ENCODE measurements around the gene DGKQ.
"Not testable (repeated sequence)": the region's sequence is repeated elsewhere in the genome, so short reads cannot be mapped to it uniquely, and the experiment has no call there.

Gene DGKQ

DNA sequence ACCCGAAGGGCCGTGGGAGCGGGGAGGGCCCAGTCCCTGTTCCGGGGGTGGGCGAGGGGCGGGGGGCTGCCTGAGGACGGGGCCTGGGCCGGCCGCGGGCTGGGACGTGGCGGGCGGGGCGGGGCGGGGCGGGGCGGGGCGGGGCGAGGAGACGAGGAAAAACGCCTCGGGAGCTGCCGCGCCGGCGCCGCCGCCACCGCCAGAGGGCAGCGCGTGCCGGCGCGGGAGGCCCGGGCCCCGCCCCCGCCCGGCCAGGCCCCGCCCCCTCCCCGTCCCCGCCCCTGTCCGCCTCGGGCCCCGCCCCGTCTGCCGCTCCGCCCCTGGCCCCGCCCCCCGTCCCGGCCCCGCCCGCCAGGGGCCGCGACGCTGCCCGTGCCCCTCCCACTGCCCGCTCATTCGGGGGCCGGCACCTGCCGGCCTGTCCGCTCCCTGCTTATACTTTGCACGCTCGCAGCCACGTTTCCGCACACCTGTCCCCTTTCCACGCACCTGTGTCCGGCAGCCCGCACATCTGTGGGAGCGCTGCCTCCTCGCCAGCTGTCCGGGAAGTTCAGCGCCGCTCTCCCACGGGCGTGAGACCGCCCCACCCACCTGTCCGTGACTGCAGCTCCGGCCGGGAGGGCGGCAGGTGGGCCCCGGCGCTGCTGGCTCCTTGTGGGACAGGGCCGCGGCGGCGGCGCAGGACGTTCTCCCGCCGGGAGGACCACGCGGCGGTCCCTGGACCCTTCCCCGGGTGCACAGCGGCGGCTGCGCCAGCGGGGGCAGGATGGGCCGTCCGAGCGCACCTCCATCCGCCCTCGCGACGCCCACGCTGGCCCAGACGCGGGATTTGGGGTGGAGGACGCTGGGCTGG, 36.4 kb upstream of the DGKQ start:
- DNase-seq, result peak; percentile 74

DNA sequence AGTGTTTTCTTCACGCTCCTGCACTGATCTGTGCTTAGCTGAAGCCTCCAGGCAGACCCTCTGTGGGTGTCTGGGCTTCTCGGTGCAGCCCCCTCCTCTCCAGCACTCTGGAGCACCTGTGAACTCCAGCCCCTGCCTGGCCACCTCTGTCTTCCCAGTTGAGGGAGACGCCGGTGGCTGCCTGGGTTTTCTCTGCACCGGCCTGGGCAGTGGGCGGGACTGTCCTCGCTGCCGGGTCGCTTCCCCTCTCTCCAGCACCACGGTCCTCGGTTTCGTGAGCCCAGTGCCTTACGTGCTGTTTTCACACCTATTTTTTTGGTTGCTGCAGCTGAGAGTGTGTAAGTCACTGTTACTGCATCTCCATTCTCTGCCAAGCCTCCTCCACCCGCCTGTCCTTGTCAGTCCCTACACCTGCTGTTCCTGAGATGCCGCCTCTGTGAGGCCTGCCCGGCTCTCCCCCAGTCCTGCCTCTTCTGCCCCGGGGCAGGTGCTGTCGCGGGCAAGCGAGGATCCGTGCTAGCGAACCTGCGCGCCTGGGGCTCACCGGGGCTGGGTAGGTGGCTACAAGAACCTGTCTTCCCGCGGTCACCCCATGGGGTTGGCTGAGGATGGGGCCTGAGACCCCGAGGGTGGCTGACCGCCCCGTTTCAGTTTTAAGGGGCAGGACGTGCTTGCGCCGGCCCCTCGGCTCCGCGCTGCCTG, 35.6 kb upstream of the DGKQ start:
- DNase-seq, result peak; percentile 35

DNA sequence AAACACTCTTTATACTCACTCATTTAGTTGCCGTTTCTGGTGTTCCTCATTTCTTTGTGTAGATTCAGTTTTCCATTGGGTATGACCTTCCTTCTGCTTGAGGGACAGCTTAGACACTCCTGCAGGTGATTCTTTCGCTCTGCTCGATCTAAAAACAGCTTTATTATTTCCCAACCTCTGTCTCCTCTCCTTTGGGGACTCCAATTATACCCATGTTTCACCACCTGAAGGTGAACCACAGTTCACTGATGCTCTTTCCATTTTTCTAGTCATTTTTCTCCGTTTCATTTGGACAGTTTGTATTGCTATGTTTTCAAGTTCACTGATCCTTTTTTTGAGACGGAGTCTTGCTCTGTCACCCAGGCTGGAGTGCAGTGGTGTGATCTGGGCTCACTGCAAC, 33.5 kb upstream of the DGKQ start:
- no peak for DNase-seq

DNA sequence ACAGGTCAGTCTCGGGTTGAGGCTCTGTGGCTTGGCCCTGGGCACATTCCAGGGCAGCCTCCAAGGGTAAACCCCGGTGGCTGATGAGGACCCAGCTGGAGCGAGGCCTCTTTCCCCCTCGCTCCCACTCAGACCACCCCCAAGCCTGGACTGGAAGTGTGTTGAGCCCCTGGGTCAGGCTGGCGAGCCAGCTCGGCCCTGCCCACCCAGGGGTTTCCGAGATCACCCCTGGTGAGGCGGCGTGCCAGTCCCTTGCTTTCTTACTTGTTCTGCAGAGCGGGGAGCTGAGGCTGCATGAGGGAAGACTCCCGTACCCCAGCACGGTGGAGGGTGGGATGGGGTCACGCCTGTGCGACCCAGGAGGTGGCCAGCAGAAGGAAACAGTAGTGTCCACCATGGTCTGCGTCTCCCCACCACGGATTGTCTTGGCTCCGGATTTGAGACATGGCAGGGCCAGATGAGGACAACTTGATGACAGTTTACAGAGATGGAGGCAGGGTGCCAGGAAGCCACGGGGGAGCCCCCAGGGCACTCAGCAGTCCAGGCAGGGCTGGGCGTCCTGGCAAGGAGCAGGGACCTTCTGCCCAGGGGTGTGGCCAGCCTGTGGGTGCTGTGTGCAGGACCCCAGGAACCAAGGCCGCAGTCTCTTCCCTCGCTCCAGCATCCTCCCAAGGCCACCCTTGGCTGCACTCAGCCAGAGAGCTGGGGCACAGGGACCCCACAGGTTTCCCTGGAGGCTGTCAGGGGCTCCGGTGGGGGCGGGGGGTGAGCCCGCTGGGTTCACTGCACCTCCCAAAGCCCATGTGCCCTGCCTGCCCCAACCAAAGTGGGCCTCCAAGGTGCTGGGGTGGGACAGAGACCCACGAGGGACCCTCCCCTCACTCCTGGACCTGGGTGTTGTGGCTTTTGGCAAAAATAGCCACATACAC, 31.5 kb upstream of the DGKQ start:
- DNase-seq, result no peak

DNA sequence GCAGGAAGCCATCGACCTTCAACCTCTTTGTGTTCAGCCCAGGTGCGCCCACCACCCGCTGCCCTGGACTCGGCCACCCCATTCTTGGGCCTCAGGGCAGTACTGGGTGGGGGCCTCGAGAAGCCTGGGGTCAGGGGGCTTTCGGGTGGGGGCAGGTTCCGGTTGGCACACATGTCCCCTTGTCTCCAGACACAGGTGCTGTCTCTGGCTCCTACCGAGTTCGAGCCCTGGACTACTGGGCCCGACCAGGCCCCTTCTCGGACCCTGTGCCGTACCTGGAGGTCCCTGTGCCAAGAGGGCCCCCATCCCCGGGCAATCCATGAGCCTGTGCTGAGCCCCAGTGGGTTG, 30.7 kb upstream of the DGKQ start:
- no peak for DNase-seq

DNA sequence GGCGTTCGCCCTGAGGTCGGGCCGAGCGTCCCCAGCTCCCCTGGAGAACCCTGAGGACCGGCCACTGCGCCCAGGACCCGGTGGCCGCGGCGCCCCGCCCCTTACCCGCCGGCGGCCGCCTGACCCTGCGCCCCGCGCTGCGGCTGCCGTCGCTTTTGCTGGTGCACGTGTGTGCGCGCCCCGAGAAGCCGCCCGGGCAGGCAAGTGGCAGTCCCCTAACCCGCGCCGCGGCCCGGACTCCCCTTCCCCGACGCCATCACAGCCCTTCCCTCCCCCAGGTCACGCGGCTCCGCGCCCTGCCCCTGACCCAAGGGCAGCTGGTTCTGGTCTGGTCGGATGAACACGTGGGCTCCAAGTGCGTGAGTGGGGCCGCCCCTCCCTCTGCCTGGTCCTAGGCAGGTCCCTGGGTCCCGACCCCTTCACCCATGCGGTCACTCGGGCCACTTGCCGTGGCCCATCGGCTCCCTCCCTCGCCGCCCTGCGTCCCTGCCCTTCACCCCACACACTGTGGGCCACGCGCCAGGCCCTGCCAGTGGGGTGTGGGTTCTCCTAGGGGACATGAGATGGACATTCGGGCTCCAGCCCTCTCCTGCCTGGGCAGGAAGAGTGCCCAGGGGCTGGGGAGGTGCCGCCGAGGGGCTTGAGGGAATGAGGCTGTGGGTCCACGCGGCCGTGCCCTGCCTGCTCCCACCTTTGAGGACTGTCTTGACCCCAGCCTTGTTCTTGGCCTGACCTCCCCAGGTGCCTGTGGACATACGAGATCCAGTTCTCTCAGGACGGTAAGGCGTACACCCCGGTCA, 30.1 kb upstream of the DGKQ start:
- DNase-seq, result no peak

DNA sequence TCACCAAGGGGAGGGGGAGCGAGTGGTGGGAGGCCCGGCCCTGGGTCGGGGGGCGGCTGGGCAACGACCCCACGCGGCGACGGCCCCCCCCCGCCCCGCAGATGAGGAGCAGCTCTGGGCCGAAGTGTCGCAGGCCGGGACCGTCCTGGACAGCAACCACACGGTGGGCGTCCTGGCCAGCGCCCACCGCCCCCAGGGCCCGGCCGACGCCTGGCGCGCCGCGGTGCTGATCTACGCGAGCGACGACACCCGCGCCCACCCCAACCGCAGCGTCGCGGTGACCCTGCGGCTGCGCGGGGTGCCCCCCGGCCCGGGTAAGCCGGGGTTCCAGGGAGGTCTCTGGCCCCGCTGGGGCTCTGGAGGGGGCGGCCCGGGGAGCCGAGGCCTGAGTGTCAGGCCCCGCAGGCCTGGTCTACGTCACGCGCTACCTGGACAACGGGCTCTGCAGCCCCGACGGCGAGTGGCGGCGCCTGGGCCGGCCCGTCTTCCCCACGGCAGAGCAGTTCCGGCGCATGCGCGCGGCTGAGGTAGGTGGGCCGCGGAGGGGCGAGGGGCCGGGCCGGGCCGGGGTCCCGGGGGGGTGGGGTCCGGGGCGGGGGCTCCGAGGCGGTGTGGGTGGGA, 29.4 kb upstream of the DGKQ start:
- no peak for DNase-seq

DNA sequence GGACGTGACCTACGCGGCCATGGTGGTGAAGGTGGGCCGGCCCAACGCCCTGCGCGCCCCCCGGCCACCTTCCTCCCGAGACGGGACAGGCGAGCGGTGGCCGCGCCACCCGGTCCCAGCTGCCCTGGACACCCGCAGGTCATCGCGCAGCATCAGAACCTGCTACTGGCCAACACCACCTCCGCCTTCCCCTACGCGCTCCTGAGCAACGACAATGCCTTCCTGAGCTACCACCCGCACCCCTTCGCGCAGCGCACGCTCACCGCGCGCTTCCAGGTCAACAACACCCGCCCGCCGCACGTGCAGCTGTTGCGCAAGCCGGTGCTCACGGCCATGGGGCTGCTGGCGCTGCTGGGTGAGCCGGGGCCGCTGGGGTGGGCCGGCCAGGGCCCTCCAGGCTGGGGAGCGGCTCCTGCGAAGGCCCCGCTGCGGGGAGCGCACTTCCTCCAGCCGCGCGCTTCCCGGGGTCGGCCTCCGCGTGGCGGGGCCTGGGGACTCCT, 28.8 kb upstream of the DGKQ start:
- DNase-seq, result no peak

DNA sequence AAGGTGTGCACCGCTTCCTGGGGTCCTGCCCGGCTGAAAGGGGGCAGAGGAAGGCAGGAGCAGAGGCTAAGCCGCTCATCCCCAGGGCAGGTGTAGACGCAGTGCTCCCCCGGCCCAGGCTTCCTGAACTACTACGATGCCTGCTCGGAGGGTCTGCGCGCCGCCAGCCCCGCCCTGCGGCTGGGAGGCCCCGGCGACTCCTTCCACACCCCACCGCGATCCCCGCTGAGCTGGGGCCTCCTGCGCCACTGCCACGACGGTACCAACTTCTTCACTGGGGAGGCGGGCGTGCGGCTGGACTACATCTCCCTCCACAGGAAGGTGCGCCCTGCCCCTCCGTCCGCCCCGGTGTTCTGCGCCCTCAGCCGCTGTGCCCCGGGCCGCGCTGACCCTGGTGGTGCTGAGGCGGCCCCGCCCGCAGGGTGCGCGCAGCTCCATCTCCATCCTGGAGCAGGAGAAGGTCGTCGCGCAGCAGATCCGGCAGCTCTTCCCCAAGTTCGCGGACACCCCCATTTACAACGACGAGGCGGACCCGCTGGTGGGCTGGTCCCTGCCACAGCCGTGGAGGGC, 28.3 kb upstream of the DGKQ start:
- DNase-seq, result no peak

DNA sequence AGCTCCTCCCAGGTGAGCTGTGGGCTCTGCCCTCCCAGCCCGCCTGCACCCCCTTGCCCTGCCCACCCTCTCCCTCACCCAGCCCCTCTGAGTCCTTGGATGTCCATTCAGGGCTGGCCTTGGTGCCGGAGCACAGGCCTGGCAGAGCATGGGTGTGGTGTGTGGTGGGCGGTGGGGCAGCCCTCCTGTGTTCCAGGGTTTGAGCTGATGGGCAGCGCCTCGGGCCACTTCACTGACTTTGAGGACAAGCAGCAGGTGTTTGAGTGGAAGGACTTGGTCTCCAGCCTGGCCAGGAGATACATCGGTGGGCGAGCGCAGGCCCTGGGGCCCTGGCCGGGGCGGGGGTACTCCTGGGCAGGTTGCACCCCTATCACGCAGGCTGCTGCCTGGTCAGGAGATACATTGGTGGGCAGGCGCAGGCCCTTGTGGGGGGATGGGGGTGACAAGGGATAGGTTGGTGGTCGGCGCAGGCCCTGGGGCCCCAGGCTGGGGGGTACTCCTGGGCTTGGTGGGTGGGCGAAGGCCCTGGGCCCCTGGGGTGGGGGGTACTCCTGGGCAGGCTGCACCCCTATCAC, 27.4 kb upstream of the DGKQ start:
- DNase-seq, result no peak

DNA sequence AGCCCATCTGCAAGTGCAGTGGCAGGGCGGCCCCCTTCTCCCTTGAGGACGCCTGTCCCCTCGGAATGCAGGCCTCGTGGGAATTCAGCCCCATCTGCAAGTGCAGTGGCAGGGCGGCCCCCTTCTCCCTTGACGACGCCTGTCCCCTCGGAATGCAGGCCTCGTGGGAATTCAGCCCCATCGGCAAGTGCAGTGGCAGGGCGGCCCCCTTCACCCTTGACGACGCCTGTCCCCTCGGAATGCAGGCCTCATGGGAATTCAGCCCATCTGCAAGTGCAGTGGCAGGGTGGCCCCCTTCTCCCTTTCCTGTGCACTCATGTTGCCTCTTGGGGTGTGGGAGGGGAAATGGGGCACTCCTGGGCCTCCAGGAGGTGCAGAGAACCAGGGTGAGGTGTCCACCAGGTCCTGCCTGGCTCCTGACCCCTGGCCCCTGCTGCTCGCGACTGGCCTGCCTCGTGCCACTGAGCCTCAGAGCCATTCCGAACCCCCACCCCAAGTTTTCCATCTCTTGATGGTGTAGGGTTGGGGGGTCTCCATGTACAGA, 26.6 kb upstream of the DGKQ start:
- no peak for DNase-seq

DNA sequence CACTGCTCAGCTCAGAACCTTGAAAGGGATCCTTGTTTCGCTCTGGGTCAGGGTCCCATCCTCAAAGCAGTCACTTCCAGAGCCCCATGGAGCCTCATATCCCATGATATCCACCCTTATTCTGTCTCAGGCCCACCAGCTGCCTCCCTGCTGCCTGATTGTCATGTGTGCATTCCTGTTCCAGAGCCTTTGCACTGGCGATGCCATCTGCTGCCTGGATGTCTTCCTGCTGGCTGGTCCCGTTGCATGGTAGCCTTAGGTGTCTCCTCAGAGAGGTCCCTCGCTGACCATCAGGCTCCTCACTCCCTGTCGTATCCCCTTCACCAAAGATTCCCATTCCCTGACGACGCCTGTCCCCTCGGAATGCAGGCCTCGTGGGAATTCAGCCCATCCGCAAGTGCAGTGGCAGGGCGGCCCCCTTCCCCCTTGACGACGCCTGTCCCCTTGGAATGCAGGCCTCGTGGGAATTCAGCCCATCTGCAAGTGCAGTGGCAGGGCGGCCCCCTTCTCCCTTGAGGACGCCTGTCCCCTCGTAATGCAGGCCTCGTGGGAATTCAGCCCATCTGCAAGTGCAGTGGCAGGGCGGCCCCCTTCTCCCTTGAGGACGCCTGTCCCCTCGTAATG, 26.0 kb upstream of the DGKQ start:
- DNase-seq, result not testable (repeated sequence)

DNA sequence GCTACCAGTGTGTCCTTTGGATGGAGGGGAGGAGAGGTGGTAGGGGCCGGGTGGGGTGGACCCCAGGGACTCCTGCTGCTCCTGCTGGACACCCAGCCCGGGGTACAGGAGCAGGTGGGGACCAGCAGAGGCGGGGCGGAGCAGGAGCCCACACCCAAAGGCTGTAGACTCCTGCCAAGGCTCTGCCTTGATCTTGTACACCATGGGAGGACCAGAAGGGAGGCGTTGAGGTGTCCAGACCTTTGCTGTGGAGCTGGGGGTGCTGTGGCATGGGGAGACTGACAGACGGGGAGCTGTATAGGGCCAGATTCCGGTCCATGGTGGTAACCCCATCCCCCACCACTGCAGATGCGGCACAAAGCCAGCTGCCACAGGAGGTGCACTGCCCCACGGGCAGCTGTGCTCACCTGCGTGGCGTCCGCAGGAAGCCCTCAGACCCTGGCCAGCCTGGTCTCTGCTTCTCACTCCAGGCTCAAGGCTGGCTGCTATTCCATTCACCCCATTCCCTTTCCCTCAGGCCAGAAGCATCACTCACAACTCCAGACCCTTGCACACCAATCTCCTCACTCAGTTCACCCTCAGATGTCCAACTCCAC, 24.8 kb upstream of the DGKQ start:
- no peak for DNase-seq

DNA sequence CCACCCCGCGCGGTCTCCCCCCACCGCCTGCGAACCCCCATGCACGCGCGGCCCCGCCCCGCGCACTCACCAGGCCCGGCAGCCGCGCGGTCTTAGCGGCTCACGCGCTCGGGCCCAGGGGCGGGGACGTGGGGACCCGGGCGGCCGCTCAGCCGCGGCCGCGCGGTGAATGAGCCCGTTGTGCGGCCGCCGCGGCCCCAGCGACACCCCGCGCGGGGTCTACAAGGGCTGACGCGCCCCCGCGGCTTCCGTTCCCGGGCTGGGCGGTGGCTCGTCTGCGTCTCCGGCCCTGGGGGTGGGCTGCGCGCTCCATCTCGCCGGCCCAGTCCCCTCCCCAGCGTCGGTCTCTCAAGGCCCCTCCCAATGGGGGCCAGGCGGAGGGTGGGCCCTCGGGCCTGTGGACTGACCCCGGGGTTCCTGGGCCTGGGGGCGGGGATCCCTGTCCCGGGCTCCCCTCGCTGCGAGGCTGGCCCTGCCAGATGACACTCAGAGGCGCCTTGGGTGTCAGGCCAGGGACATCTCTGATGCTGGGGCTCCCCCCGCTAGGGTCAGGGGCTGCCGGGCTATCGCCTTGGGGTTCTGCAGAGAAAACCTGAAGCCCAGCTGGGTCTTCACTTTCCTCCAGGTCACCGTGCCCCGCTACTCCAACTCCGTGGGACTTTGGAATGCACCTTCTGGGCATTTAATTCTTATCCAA, 24.2 kb upstream of the DGKQ start:
- DNase-seq, result no peak

DNA sequence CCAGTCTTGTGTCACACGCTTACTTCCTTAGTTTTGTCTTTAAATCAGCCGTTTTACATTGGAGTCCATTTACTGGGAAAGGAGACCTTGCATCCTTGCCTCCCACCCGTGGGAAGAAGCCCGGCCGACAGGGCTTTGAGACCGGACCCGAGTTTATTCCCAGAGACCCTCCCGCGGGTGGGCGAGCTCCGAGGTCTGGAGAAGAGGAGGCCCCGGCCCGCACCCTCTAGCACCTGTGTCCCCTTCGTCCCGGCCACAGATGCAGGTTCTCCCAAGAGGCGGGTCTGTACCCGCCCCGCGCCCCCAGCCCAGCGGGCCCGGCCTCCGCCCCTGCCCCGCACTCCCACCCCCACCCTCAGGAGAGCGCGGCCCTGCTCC, 23.6 kb upstream of the DGKQ start:
- no peak for DNase-seq

DNA sequence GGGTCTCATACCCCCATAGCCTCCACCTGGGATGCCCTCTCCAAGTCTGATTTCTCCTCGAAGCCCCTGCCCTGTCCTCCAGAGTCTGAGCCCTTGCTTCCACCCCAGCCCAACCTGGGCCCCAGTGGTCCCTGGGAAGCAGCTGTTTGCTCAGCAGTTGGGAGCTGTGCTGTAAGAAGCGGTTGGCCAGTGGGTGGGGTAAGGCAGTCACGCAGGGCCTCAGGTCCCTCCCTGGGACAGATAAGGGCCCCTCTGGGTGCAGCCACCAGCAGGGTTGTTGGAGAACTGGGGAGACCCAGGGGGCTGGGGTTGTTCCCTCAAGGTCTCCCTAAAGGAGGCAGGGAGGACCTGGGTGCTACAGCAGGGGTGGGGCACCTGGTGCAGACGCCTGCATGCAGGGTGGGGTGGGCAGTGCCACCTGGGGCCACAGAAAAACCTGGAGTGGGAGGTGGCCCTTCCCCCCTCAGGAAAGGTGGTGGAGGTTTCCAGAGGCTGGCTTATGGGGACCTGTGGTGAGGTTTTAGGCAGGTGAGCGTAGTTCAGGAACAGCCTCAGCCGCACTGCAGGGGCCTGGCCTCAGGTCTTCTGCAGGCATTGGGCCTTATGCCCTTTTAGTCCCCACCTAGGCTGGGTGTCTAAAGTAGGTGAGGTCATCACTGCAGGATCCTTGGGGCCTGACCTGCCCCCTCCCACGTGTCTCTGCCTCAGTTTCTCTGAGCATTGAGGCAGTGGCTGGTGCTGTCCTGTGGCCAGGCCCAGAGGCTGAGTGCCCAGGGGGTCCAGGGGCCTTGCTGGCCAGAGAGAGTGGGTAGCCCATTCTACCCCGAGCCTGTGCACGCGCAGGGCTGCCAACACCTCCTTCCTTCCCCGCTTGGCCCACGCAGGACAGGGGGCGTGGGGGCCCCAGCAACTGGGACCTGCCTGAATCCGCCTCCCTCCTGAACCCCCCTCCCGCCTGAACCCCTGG, 22.9 kb upstream of the DGKQ start:
- no peak for DNase-seq

DNA sequence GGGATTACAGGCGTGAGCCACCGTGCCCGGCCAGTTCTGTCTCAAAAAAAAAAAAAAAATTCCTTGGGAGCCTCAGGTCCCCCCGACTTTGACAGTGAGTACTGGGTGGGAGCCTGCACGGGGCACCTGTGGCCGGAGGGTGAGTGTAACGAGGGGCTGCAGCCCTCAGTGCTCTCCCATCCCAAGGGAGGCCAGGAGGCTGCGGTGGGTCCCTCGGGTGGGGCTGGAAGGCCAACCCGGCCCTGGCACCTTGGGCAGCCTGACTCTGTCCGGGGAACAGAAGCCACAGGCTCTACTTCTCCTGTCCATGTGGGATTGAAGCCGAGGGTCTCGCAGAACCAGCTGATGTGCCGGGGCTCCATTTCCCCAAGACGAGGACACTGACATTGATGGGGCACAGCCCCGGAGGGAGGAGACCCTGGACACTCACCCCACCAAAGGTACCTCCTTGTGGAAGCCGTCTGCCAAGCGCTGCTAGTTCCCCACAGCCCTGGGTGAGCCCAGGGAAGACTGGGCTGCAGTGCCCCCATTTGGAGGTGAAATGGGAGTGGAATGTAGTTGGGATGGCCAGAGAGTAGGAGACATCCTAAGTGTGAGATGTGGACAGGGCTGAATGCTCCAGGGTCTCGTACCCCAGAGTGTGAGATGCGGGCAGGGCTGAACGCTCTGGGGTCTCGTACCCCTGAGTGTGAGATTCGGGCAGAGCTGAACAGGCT, 22.1 kb upstream of the DGKQ start:
- DNase-seq, result no peak

All from activated gamma-delta T cell treated with Interleukin-2 at 50 U/mL for 16 hours (primary cell).